Middle frontal gyrus (tissue), 1 donor: ENCODE data around the gene BTBD9.

Experiments used
- DNase-seq: peaks from one replicate; pipeline ENCODE4 v3.0.0-alpha.2; 2015; ENCODE audit warnings: low spot score; ENCODE audit errors: extremely low spot score

BTBD9 gene

DNA sequence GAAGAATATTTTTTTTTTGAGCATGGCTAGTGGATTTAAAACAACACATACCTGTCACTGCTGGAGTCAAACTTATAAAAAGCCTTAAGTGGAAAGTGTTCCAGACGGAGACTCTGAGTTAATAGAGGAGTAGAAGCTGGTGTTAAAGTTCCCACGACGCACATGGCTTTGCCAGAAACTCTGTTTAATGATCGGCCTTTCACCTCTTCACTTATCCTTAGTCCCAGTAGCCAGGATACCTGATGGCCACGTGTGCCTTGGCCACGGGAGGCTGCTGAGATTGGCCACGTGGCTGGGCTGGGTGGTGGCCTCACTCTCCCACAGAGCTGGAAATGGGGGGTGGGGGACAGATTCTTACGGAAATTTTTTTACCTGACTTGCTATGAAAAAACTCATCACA lies 487.1 kb downstream of the BTBD9 start:
- no peak for DNase-seq

DNA sequence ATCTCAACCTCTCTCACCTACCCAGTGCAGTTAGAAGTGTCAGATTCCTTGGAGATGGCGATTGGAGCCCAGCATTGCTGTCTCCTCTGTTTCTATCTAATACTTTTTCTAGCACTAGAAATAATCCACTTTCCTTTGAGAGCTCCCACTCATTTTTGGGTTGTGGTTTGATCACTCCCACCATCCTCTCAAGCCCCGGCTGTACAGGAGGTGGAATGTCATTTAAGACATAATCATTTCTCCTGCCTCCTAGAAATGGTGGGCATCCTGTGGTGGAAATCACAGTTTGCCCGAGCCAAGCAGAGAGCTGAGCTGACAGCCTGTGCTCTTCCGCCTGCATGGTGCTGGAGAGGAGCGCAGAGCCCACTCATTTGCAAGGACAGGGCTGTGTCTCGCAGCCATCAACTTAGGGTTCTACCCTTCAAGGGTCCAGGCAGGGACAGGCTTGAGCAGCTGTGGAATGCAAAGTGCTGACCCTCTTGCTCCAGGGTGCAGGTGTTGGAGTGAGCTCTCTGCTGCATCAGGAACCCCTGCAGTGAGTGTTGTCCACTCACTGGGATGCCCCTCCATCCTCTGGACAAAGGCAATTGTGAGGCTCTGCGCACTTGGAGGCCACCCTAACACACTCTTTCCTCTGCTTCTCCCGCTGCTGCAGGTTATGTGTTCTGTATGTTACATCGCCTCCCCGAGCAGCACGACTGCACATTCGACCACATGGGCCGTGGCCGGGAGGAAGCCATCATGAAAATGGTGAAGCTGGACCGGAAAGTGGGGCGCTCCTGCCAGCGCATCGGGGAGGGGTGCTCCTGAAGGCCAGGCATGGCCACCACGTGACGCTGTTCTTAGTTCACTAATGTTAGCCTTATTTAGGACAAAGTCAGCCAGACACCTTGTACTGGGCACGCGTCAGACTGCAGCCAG lies 487.9 kb downstream of the BTBD9 start:
- no peak for DNase-seq

DNA sequence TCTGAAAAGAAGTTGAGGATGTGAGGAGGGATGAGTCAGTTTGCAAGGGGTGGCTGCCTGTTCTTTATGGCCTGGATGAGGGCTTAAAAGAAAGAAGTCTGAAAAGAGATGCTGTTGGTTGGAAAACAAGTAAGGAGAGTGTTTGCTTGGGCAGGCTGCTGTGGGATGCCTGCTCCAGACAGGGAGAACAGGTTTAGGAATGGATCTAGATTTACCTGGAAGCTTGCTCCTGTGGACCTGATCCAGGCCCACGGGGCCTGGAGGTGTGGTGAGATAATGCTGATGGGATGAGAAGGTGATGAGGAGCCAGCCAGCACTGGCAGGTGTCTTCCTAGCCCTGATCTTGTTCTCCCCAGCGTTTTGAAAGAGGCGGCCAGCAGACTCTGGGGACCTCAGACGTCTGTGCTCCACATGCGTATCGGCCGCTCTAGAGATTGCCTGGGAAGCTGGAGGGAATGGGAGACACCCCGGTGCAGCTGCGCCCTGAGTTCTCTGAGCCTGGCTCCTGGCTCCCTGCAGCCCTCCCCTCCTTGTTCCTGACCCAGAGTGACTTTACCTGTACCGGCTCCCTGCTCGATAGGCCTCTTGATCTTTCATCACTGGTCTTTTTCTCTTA lies 488.9 kb downstream of the BTBD9 start:
- DNase-seq = no peak

DNA sequence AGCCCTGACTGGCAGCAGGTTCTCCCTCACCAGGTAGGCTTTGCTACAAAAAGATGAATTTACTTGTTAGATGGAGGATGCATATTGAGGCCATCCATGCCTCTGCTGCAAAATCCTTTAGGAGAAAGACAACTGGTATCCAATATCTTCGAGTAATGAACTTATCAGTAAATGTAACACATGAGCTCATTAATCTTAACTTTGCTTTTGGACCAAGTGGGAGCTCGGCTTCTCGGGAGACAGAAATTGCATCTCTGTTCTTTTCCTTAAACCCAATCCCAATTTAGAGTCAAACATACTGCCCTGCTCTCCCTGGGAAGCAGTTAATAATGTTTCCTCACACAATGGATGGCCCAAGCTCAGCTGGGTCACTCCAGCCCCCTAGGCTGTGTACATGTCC lies 489.7 kb downstream of the BTBD9 start:
- DNase-seq = no peak

DNA sequence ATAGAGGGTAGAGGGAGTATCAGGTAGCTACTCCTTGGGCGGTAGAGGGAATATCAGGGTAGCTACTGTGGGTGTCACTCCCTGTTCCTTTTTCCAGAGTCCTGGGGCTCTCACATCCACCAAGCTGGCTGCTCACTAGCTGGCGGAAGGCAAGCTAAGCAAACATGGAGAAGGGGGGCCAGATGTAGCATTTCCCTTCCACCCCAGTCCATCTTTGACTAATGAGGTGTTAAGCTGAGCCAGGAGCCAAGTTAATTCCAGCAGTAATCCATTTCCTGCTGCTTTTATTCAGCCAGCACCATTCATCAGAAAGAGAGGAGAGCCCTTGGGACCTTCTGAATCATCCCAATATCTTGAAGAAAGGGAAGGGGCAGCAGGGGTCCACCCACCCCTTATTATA lies 490.2 kb downstream of the BTBD9 start:
- no peak for DNase-seq

DNA sequence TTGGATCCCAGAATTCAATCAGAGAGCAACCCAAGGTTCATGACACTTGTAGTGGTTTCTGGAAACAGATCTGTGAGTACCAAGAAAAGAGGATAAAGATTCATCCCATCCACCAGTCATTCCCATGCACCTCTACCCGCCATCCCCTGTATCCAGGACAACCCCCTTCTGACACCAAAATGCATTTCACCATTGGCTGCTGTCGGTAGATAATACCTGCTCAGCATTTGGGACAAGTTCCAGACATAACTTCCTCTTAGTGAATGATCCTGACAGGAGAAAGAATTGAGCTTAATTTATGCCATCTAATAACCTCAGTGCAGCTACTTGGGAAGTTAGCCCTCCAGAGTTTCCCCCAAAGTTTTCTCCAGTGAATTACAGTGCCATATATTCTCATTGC lies 491.1 kb downstream of the BTBD9 start:
- DNase-seq = no peak

DNA sequence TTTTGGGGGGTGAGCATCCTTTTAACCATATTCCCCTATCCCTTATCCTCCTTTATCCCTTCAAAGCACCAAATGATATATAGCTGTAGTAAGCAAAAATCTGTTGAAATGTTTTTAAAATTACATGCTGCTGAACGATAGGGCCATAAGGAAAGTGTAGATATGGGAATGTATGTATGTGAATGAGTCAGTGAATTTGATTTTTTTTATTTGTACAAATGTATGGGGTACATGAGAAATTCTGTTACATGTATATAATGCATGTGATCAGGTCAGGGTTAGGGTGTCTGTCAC lies 493.0 kb downstream of the BTBD9 start:
- DNase-seq = no peak

DNA sequence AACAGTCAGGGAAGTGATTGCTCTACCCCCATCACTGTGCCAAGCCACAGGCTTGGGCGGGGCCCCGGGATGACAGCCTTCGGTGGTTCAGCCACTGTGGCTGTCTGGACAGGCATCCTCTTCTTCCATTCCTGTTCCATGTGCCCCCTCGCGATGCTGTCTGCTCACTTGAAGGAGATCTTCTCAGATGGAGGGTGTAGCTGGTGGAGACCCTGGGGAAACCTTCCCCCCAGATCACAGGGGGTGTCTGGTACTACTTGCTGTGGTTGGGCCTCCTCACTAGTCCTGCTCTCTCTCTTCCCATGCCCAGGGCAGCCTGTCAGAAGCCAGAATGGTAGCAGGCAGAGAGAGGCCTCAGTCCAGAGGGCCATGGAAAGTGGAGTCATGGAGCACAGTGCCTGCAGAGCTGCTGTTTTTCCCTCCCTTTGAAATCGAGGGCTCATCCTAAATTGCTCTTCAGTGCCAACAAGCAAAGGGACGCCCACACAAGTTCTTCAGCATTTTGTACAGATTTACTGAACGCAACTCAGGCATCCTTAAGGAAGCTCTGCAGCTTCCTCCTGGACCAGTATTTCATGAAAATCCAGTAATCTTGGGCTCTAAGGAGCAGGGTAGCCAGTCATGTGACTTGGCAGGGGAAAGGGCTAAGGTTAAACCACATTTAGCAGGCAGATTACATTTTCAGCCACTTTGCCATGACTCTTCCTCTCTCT lies 493.6 kb downstream of the BTBD9 start:
- no peak for DNase-seq

DNA sequence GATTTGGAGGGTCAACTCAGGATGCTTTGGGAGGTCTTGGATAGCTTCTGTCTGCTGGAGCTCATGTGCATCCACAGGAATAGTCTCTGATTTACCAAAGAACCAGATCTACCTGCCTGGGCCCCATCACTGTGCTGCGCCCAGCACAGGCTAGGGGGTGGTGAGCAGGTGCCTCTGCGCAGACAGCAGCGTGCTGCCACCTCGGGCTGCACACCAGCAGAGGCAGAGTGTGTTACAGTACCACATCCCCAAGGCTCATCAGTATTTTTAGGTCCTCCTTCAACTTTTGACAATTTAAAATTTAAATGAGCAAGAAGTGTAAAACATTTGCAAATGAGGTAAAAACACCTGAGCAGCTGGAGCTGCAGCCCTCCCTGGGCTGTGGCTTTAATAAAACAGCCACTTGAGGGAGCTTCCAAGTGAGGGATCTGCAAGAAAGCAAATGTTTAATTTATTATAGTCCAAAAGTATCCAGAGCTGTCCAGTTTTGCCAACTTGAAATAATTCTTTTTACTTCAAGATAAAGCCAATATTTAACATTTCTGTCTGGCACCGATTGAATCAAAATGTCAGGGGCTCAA lies 495.3 kb downstream of the BTBD9 start:
- no peak for DNase-seq

DNA sequence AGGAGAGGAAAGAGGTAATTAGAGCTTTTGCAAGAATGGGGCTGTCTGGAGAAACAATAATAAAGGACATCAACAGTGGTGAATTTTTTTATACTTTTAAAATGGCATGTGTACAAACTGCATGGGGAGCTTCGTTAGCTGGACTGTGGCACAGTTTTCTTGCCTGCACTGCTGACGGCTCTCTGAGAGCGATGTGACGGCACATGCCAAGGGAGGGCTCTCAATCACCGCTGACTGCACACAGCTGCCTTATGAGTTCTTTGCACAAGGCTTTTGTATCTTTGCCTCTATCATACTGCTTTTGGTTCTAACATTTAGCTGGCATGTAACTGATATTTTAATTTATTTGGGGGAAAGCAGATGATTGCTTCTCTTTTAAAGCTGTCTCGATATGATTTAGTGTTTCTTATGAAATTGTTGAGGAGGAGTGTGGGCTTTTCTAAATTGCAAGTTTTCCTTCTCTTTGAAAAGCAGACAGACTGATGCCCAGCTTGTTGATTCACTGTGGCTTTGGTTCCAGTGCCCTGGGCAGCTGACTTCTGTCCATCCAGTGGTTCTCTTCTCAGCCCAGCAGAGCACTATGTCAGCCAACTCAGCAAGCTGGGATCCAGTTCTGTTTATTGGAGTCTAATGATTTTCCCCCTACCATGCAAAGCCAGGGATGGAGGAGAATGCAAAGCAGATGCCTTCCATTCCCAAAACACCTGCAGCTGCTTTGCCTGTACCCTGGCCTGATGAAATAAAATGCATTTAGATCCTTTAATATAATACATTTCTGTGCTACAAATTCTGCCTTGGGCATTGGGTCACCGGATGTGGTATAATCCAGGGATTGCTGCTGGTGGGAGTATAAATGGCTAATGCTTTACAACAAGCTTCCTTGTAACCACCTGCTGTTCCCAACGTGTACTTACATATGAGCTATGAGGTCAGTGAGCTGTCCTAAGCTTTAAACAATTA lies 496.3 kb downstream of the BTBD9 start:
- no peak for DNase-seq

DNA sequence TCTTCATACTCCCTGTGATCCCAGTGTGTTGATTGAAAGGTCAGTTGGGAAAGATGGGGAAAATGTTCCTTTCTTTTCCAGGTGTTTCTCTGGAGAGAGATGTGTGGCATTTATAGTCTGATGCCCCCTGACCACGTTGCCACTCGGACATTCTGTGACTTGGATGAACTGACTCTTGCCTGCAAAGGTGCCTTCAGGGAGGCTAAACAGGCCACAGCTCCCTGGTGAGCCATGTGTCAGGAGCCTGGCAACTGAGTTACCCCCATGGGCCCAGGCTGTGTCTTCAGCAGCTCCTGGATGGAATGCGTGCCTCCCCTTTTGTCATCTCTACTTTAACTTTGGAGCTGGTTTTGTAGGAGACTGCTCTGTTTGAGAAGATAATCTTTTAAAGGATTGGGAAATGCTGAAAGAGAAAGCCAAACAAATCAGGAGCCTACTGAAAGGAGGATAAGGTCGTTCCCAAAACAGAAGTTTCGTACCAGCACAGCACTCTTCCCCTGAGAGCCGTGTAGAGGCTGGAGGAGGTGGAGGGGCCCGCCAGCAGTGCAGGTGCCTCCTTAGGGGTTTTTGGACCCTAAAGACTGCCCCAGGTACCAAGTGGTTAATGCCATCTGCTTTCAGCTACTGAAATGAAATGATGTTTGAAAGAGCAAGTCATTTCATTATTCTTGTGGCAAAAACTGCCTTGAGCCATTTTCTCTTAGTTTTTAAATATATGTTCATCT lies 497.4 kb downstream of the BTBD9 start:
- DNase-seq = no peak

DNA sequence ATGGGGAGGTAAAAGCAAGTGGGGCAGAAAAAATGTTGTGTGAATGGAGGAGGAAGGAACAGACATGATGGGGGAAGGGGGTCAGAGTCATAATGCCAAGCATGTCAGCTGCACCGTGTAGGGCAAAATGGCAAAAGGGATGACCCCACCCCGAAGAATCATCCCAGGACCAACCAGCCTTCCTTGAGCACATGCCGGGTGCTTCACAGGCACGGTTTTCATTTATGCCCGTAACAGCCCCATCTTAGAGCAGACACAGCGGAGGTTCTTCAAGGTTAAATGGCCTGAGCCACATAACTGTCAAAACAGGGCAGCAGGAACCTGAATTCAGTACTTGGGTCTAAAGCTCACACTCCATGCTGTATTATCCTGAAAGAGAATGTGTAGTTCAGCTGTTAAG lies 498.0 kb downstream of the BTBD9 start:
- no peak for DNase-seq

DNA sequence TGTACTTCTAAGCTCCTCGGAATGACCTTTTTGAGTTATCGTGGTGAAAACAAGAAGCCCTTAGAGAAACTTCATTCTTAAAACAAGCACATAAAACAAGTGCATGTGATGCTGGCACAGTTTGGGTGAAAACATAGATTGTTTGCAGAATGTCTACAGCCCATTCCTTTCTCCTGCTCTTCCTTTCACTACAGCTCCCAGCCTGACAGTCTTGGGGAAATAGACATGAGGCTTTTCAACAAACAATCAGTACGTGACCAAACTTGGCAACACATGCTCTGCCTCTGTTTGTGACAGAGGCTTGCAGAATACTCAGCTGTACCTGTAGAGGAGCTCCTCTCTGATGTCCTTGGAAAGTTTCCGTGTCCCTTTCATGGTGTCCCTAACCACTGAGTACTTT lies 498.6 kb downstream of the BTBD9 start:
- DNase-seq = no peak

DNA sequence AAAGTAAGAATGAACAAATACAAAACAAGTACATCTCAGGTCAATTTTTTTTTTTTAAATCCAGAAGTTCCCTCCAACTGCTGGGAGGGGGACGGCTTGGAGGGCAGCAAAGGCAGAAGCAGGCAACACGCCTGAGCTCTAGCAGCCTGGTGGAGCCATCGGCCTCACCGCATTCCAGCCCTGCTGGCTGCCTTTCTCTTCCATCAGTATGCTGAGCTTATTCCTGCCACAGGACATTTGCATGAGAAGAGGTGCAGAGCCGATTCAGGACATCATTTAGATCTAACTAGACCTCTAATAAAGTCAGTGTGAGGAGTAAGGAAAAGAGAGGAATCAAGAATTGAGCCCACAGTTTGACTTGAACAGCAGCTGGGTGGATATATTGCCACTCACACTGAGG lies 501.4 kb downstream of the BTBD9 start:
- DNase-seq = no peak

DNA sequence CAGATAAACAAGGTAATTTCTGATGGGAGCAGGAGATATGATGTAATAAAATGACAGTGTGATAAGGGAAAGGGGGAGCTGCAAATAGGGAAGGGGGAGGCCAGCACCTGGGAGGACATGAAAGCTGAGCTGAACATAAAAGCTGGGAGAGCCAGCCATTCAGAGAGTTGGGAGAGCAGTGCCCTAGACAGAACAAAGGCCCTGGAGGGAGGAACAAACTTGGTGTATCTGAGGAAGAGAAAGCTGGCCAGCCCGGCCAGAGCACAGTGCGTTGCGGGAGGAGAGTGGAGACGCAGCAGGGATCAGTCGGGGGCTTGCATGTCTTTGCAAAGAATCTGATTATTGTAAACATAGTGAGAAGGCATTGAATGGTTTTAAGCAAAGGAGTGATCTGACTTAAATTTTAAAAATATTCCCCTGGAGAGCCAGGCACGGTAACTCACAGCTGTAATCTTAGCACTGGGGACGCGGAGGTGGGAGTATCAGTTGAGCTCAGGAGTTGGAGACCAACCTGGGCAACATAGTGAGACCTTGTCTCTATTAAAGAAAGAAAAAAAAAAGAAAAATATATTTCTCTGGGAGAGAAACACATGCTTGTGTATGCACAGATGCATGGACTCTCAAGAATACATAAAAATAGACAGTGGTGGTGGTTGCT lies 502.0 kb downstream of the BTBD9 start:
- no peak for DNase-seq

DNA sequence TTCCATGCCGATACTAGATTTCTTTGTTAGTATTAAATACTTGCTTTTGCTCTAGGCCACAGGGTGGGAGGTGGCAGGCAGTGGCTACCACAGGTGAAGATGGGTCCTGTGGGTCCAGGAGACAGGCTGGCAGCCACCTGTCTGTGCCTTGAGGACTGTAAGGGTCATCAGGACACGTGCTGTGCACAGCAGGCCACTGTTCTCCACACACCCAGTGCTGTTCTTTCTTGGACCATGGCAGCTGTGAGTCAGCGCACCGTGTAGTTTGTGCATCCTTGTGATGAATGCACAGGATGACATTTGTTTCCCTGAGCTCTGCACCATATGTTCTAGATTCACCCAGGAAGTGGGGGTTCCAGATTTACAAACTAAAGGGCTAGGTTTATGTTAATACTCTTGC lies 503.2 kb downstream of the BTBD9 start:
- no peak for DNase-seq

DNA sequence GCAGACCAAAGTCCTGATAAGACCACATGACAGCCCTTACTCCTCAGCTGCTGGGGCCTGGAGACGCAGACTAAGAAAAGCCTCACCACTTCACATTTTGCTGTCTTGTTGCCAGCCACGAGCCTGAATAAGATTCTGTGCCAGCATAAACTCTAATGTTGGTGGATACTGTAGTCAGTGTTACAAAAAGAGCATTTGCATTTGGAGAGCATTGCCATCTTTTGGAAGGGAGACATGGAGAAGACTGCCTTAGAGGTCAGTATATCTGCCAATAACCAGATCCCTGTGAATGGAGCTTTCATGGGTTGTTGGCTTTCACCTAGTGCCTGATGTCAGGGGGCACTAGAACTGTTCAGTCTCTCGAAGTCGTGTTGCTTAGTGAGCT lies 505.0 kb downstream of the BTBD9 start:
- DNase-seq = no peak

DNA sequence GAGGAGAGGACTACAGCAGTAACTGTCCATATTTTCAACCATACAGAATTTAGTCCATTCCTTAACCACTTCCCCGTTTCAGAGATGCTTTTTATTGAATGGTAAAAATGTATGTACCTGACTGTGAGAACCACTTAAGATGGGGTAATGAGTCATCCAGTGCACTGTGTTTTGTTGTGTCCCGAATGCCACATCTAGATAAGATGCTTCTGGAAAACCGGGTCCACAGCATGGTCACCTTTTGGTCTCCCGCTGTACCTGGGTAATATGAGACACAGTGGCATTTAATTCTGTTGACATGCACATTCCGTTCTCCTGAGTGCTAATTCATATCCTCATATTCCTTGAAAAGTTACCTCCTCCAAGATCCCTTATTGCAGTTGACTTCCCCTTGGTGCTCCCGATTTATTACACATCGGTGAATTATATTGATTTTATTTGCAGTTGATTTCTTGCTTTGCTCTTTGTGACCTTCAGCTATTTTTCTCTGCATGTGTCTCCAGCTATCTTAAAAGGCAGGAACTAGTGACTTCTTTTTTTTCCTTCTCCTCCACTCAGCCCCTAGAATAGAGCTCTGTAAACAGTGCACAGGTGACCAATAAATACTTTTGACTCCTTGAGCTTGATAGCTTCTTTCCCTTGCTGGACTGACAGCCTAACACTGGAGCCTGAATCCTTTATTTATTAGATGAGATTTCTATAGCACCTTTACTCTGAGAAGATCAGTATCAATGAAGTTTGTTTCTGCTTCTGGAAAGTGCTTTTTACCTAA lies 505.6 kb downstream of the BTBD9 start:
- no peak for DNase-seq

DNA sequence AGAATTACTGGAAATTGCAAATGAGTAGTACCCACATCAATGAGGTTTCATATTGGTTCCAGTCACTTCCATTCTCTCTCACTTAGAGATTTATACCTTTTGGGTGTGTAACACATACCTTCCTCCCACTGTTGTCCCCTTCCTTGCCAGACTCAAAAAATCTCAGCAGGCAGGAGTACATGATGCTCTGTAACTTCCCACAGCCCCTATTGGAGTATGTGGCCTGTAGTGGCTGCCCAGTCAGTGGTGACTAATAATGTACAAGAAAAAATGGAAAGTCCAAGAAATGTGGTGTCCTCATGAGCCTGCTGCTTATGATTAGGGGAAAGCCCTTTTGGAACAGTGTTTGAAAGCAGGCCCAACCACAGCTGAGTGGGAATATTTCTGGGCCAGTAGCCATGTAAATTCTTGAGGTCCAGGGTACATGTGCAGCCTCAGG lies 508.2 kb downstream of the BTBD9 start:
- no peak for DNase-seq
